Measurements from ENCODE around the gene PLAC9.

The PLAC9 gene

DNA sequence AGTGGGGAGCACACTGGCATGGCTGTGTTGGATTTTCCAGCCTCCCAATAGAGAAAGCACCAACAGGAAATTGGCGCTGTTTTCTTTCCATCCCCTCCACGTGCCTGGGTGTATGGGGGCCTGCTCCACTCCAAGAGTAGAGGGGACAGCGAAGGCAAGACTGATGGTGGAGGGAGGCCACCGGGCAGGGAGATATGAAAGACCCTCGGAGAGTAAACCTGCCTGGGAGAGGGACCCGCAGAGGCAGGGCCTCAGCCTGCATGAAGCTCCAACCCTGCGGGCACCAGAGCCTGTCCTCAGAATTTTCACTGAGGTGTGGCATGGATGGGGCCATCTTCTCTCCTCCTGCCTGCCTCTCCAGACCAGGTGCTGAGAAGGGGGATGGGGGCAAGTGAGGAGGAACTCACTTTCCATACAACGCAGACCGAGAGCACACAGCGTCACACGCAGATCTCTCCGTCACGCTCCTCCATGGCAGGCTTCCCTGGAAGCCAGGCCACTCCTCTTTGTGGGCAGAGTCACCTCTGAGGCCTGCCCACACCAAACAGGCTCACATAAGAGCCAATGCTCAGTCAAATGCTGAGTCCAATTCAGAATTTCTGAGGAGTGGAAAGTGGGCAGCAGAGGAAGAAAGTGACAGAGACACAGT is 54.0 kb downstream of the PLAC9 start:
- no peak for DNase-seq

DNA sequence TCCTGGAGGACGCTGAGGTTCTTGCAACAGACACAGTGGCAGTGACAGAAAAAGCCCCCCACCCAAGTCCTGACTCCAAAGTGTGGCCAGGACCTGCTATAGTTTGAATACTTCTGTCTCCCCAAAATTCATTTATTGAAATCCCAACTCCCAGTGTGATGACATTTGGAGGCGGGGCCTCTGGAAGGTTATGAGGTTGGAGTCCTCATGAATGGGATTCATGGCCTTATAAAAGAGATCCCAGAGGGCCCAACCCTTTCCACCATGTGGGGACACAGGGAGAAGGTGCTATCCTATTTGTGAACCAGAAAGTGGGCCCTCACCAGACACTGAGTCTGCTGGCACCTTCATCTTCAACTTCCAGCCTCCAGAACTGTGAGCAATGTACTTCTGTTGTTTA is 54.5 kb downstream of the PLAC9 start:
- no peak for DNase-seq

DNA sequence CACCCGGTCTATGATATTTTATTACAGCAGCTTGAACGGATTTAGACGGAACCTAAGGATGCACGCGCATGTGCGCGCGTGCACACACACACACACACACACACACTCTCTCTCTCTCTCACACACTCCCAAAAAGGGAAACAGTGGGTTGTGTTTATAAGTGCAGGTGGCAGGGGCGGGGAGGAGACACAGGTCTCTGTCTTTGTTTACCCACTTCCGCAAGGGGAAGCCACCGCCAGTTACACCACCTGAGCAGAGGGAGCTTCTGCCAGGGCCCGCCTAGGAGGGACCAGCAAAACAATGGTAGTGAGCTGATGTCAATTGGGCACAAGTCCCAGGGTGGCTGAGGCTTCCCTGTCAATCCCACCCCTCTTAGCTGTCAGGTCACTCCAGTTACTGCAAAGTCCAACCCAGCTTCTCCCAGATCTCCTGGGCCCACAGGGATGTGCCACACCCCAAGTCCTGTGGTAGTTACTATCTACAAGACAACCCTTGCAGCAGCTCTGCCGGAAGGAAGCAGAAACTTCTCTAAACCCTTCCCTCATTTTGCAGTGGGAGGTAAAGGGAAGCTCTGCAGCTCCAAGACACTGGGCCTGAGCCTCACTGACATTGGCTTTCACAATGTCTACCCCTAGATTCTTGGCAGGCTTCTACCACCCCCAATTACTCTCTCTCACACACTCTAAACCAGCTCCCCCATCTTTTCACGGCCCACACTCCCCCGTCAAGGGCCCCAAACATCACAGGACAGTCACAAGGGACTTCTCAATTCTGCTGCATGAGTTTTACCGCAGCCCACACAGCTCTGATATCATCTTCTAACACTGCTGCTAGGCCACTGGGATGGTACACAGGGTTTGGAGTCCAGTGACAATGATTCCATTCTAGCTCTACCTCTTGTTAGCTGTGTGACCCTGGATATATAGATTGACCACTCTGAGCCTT is 55.2 kb downstream of the PLAC9 start:
- no peak for DNase-seq

DNA sequence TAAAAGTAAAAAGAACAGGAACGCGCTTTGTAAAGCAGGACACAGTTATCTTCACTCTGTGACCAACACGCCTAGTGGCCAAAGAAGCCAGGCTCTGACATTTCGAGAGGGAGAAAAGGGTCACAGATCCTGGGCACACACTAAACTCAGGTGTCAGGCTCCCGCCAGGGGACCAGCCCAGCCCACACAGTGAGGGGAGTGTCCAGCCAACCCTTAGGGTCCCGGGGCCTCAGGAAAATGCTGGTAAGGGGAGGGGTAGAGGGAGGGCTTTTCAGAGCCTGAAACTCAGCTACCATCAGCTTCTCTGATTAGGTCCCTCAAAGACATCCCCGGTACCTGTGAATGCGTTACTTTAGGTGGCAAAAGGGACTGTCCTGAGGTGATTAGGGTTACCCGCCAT is 56.2 kb downstream of the PLAC9 start:
- DNase-seq = no peak

DNA sequence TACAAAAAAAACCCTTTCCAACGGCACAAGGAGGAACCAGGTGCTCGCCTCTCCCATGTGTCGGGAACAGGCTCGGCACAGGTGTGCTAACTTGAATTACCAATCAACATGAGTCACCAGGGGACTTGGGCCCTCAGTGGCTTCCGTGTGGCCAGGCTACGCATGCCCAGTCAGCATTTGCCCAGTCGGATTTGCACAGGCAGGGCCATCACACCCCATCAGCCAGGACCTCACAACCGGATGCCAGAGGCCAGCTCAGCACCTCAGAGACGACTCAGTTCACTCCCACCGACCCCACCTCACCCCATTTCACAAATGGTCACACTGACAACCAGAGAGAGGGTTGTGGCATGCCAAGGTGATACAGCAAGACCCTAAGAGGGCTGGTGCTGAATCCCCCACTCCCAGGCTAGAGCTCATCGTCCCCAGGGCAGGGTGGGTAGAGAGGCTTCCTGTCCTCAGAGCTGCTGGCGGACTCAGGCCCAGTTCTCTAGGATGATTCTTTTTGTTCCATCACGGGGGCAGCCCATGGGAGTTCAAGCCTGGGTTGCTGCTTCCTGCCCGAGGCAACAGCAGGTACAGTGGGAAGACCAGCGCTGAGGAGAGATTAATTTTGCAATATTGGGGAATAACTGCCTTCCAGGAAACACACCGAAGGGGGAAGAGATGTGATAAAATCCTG is 59.2 kb downstream of the PLAC9 start:
- DNase-seq = no peak

DNA sequence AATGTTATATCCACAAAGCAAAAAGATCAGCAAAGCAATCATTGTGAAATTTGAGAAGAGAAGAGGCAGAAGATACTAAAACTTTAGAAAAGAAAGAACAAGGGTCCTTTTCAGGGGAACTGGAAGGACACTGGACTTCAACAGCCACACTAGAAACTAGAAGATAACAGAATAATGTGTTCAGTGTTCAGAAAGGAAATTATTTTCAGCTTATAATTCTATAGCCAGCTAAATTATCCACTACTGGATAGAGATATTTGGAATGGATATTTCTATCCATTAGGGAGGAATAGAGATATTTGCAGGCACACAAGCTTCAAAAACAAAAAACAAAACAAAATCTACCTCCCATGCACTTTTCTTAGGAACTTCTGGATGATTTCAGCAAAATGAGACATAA is 60.0 kb downstream of the PLAC9 start:
- no peak for DNase-seq

DNA sequence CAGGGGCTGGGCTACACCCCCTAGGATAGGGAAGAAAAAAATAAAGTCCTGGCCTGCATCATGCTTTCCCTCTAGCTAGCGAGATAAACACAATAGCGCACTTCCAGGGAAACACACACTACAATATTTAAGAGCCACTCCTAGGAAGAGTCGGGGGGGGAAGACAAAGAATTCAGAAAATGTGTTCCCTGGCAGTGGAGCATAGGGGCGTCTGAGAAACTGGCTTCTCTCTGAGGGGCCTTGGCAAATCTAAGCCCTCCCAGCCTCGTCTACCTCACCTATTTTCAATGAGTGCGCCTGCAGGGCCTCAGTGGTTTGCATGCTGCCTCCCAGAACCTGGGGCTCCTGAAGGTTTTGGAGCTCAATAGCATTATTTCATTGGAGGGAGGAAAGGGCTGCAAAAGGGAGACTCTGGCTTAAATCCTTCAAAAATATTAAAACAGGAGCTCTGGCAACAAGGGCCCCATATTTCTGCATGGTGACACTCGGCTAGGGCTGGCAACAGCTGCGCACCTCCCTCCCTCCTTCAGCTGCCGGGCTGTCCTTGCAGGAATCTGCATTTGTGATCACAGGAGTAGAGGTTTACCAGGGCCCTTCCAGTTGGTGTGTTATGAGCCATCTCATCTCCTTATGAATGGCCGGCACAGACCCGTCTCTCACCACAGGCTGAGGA is 62.0 kb downstream of the PLAC9 start:
- DNase-seq = no peak

Data from fibroblast of upper back skin (primary cell).